B cell (primary cell): ENCODE measurements around the gene ZC3H18. TPM values are rescaled to one million over a fixed set of nuclear protein-coding genes. Genes with fewer than 3 reads are reported as not detected.

Experiments used
- ATAC-seq: fragments of 200-7000 bp; cut with Tn5 transposase; one replicate; pipeline ENCODE4 v1.10.0; 2021; ENCODE audit warnings: low read depth, mild to moderate bottlenecking, moderate number of reproducible peaks, moderate library complexity
- CTCF ChIA-PET: fragments of 350-600 bp; sonication (Branson Sonifier 250); formaldehyde crosslinking; loops from one replicate; lab custom pipeline; 2021; ENCODE audit warnings: antibody characterized with exemption, inconsistent platforms; lab: Charles Lee
- POLR2A ChIA-PET: fragments of 350-600 bp; sonication (Branson Sonifier 250); formaldehyde crosslinking; loops from one replicate; lab custom pipeline; 2021; ENCODE audit warnings: antibody characterized with exemption; lab: Charles Lee
- DNase-seq: peaks from one replicate; pipeline ENCODE4 v3.0.0; 2013
- H2AFZ ChIP-seq: 2 replicates; pipeline ENCODE4 v1.6.1; 2012; ENCODE audit warnings: mild to moderate bottlenecking, low read depth, low read length; ENCODE audit not compliant: insufficient read depth, poor library complexity, severe bottlenecking
- H3K27ac ChIP-seq, 2 donors: 1 replicate in 1 of 2; 2 replicates in 1 of 2; pipeline ENCODE4 v1.5.1; 2012 to 2013; ENCODE audit warnings: low read length in 2 of 2, mild to moderate bottlenecking in 2 of 2, moderate library complexity in 1 of 2
- H3K27me3 ChIP-seq, 4 experiments: fragments of 200-600 bp in 1 of 4; sonication (generic) in 1 of 4; replicated peaks in 1 of 4; 1 replicate in 2 of 4; 2 replicates in 2 of 4; pipeline versions ENCODE4 v1.6.1 to v1.7.0; 2013 to 2016; ENCODE audit warnings: low read length in 3 of 4, mild to moderate bottlenecking in 2 of 4, mixed read lengths in 1 of 4, moderate library complexity in 1 of 4; ENCODE audit not compliant: insufficient read depth in 4 of 4, control insufficient read depth in 3 of 4; ENCODE audit errors: control extremely low read depth in 1 of 4
- H3K36me3 ChIP-seq, 2 experiments: replicated peaks in 1 of 2; 1 replicate in 1 of 2; 2 replicates in 1 of 2; pipeline versions ENCODE4 v1.6.1 to v1.7.1; 2013; ENCODE audit warnings: low read length in 1 of 2; ENCODE audit not compliant: insufficient read depth in 2 of 2, control insufficient read depth in 1 of 2; ENCODE audit errors: control extremely low read depth in 1 of 2, extremely low read depth in 1 of 2
- H3K4me1 ChIP-seq, 2 donors: fragments of 200-600 bp in 1 of 2; sonication (generic) in 1 of 2; 1 replicate in 1 of 2; 2 replicates in 1 of 2; pipeline versions ENCODE4 v1.5.1 to v1.6.1; 2013 to 2017; ENCODE audit warnings: low read length in 2 of 2; ENCODE audit not compliant: control insufficient read depth in 2 of 2, insufficient read depth in 2 of 2
- H3K4me2 ChIP-seq: replicated peaks from 2 replicates; pipeline ENCODE3; 2012; ENCODE audit warnings: mild to moderate bottlenecking, low read depth, low read length; ENCODE audit not compliant: poor library complexity, severe bottlenecking
- H3K4me3 ChIP-seq, 5 experiments: fragments of 200-600 bp in 1 of 5; sonication (generic) in 1 of 5; 1 replicate in 3 of 5; 2 replicates in 2 of 5; pipeline versions ENCODE4 v1.5.1 to v1.7.0; 2011 to 2016; ENCODE audit warnings: low read length in 4 of 5, mild to moderate bottlenecking in 4 of 5, low read depth in 2 of 5, control low read depth in 1 of 5, moderate library complexity in 1 of 5; ENCODE audit not compliant: insufficient read depth in 1 of 5; ENCODE audit errors: control extremely low read depth in 1 of 5, extremely low read depth in 1 of 5
- H3K79me2 ChIP-seq: fragments of 200-600 bp; sonication (generic); one replicate; pipeline ENCODE4 v1.6.0; 2016; ENCODE audit warnings: low read length; ENCODE audit not compliant: control insufficient read depth, insufficient read depth
- H3K9ac ChIP-seq: fragments of 200-600 bp; sonication (generic); 2 replicates; pipeline ENCODE4 v1.6.1; 2017; ENCODE audit warnings: mild to moderate bottlenecking, low read length, moderate library complexity
- H3K9me3 ChIP-seq, 3 donors: one replicate each; pipeline versions ENCODE4 v1.6.1 to v1.7.1; 2013; ENCODE audit warnings: low read length in 2 of 3; ENCODE audit not compliant: control insufficient read depth in 2 of 3, insufficient read depth in 1 of 3; ENCODE audit errors: control extremely low read depth in 1 of 3
- H4K20me1 ChIP-seq: 2 replicates; pipeline ENCODE4 v1.6.0; 2012; ENCODE audit warnings: mild to moderate bottlenecking, low read length; ENCODE audit not compliant: insufficient read depth, control insufficient read depth, poor library complexity, severe bottlenecking
- H3K27ac Mint-ChIP-seq: one replicate; pipeline ENCODE4 v1.8.0; 2021; ENCODE audit warnings: mixed read lengths
- H3K27me3 Mint-ChIP-seq: one replicate; pipeline ENCODE4 v1.8.0; 2021; ENCODE audit warnings: mixed read lengths
- H3K4me1 Mint-ChIP-seq: one replicate; pipeline ENCODE4 v1.8.0; 2021; ENCODE audit warnings: mixed read lengths
- H3K4me3 Mint-ChIP-seq: one replicate; pipeline ENCODE4 v1.8.0; 2021; ENCODE audit warnings: mixed read lengths
- H3K9me3 Mint-ChIP-seq: one replicate; pipeline ENCODE4 v1.8.0; 2022; ENCODE audit warnings: mixed read lengths; ENCODE audit not compliant: insufficient read depth
- EZH2 ChIP-seq: IDR thresholded peaks from 2 replicates; pipeline ENCODE4 v1.6.1; 2012; ENCODE audit warnings: borderline replicate concordance, low read depth, mild to moderate bottlenecking, moderate library complexity, low read length; ENCODE audit not compliant: insufficient read depth, poor library complexity, severe bottlenecking
- WGBS: methylation state at CpG from one replicate; pipeline ENCODE4 v1.1.5; 2013; ENCODE audit warnings: missing lambda C conversion rate; ENCODE audit not compliant: insufficient coverage; 5-methylcytosine and 5-hydroxymethylcytosine counted together
- intact Hi-C: fragments of 100-400 bp; cut with micrococcal nuclease; formaldehyde crosslinking; loops from one replicate; pipeline ENCODE4 v1.10.0; 2022
- polyA plus RNA-seq: library from polyadenylated mRNA; depleted of rRNA; stranded (reverse); fragments of >200 nt; gene quantifications from 2 replicates; pipeline ENCODE4 v1.2.3, GENCODE V29; 2012
- total RNA-seq, 2 donors: library from RNA; stranded (reverse); fragments of 120-200 nt in 1 of 2; gene quantifications; 1 replicate in 1 of 2; 2 replicates in 1 of 2; pipeline versions ENCODE4 v1.2.3 to v1.2.4, GENCODE V29; 2013 to 2022
- TF ChIP-seq, protein P1 (sequence below): fragments of 200-600 bp; IDR thresholded peaks from one replicate; pipeline ENCODE4 v1.8.0; 2022; ENCODE audit warnings: antibody characterized with exemption, mild to moderate bottlenecking

Gene ZC3H18
- total and polyA plus RNA-seq, 2 donors (not counting 1 experiment from before 2014, with no cell fraction given): 40.4 to 74.2 TPM

GRCh38 chr16:88530858-88531203 is 39.4 kb upstream of the ZC3H18 start:
- peaks cover 0 to 2% of the 10 kb centered on the region in 2 experiments for H3K36me3 ChIP-seq
- H3K4me3 ChIP-seq: no peak overlapping the region
- no peak overlapping the region for H3K9ac ChIP-seq
- intact Hi-C loops: no loop called here
- no peaks in the 10 kb centered on the region for H3K9me3 ChIP-seq
- H3K27me3 ChIP-seq: no peaks in the 10 kb centered on the region
- POLR2A ChIA-PET: no interaction called here
- peaks cover 8 to 16% of the 10 kb centered on the region in 2 donors for H3K4me1 ChIP-seq
- no peak overlapping the region for H3K27ac Mint-ChIP-seq
- H3K4me1 Mint-ChIP-seq: peaks cover 9% of the 10 kb centered on the region
- H3K4me2 ChIP-seq: no peak overlapping the region
- CTCF ChIA-PET: interaction anchor here (1.4 kb wide), 1 partner anchor 90 kb away, joined by 3 read pairs; no protein-coding TSS in a partner anchor
- no peak overlapping the region for H3K4me3 Mint-ChIP-seq
- TF ChIP-seq, protein P1, sequence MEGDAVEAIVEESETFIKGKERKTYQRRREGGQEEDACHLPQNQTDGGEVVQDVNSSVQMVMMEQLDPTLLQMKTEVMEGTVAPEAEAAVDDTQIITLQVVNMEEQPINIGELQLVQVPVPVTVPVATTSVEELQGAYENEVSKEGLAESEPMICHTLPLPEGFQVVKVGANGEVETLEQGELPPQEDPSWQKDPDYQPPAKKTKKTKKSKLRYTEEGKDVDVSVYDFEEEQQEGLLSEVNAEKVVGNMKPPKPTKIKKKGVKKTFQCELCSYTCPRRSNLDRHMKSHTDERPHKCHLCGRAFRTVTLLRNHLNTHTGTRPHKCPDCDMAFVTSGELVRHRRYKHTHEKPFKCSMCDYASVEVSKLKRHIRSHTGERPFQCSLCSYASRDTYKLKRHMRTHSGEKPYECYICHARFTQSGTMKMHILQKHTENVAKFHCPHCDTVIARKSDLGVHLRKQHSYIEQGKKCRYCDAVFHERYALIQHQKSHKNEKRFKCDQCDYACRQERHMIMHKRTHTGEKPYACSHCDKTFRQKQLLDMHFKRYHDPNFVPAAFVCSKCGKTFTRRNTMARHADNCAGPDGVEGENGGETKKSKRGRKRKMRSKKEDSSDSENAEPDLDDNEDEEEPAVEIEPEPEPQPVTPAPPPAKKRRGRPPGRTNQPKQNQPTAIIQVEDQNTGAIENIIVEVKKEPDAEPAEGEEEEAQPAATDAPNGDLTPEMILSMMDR: no peak
- no peak for TF ChIP-seq EZH2
- H3K27ac ChIP-seq: no peak overlapping the region
- ATAC-seq: no peak
- no peak overlapping the region for H2AFZ ChIP-seq
- H3K9me3 Mint-ChIP-seq: no peaks in the 10 kb centered on the region
- no peak for DNase-seq
- peaks cover 18% of the 10 kb centered on the region for H4K20me1 ChIP-seq
- peaks cover 10% of the 10 kb centered on the region for H3K79me2 ChIP-seq
- H3K27me3 Mint-ChIP-seq: no peaks in the 10 kb centered on the region
- 63% methylated on average over 11 of the region's 11 CpGs for WGBS

DNA sequence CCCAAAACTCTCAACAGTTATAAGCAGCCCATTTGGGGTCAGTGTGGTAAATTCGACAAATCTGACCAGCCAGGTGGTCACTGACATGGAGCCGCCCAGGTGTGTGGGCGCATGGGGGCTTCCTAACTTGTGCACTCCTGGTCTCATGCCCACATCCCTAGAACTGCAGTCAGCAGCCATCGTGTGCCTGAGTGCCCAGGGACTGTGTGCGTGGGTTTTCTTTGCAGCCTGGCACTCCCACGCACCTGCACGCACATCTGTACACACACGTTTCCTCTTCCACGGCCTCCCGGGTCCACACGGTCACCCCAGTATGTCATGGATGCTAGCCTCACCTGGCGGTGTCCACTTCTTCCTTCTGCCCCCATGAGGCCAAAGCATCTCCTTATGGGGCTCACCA is 38.9 kb upstream of the ZC3H18 start:
- Histone ChIP-seq H3K27me3 (no peaks in the 10 kb centered on the region), H3K4me2 (no peak overlapping the region), H3K4me3 (no peak overlapping the region), H3K27ac (no peak overlapping the region), H3K4me1 (peaks cover 8 to 16% of the 10 kb centered on the region in 2 donors), H3K79me2 (peaks cover 10% of the 10 kb centered on the region), H4K20me1 (peaks cover 18% of the 10 kb centered on the region), H2AFZ (no peak overlapping the region), H3K9ac (no peak overlapping the region), H3K36me3 (peaks cover 0 to 2% of the 10 kb centered on the region in 2 experiments), H3K9me3 (no peaks in the 10 kb centered on the region)
- CTCF ChIA-PET: no interaction called here
- Mint-ChIP-seq H3K4me3 (no peak overlapping the region), H3K27me3 (no peaks in the 10 kb centered on the region), H3K27ac (no peak overlapping the region), H3K4me1 (peaks cover 12% of the 10 kb centered on the region), H3K9me3 (no peaks in the 10 kb centered on the region)
- TF ChIP-seq, protein P1: no peak
- TF ChIP-seq EZH2: no peak
- ATAC-seq (no peak), DNase-seq (no peak)
- intact Hi-C loops: no loop called here
- WGBS: 74% methylated on average over 9 of the region's 12 CpGs
- POLR2A ChIA-PET: no interaction called here
